ENCODE data around the gene CLDN22.

DNA sequence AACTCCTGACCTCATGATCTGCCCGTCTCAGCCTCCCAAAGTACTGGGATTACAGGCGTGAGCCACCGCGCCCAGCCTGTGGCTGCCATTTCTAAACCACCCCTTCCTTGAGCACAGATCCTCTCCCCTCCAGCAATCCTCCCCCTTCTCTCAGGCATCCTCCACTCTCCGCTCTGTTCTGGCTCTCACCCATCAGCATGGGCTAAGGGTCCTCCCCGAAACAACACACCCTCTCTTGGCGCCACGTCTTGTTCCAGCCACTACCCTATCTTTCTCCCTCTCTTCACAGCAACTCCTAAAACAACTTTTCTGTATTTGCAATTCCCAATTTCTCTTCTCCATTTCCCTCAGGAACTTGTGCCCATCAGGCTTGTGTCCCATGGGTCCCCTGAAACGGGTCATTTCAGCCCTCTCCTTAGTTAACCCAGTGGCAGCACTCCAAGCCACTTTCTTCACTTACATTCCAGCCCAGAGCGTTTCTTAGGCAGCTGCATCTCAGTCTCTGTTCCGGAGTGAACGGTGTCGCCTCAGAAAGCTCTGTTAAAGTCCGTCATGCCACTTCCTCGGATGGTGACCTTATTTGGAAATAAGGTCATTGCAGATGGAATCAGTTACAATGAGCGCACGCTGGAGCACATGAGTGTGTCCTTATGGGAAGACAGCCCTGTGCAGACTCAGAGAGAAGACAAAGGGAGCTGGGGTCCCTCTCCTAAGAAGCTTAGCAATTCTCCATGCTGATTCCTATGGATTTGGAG is 30.4 kb upstream of the CLDN22 start:
- TF ChIP-seq CTCF (IDR thresholded peaks at IDR 0.05; ENCODE audit: borderline replicate concordance, extremely low read depth, low read length, poor library complexity, severe bottlenecking) (no peak), EZH2 (IDR thresholded peaks at IDR 0.05; ENCODE audit: borderline replicate concordance, low read depth, low read length, severe bottlenecking) (no peak)

Measured in DND-41 (cell line).